Pancreas (tissue), 10 donors: ENCODE data around the gene VAMP2. TPM values are rescaled to one million over a fixed set of nuclear protein-coding genes. Genes with fewer than 3 reads are reported as not detected.
A peak's percentile ranks its signal among the peaks of the same experiment; 100 is the strongest.

Experiments
- ATAC-seq, 4 donors: fragments of 200-7000 bp; cut with Tn5 transposase; one replicate each; pipeline versions ENCODE4 v1.8.0 to v1.9.1; 2020; ENCODE audit warnings: mild to moderate bottlenecking in 4 of 4, moderate library complexity in 4 of 4
- DNase-seq, 6 donors: peaks; one replicate each; pipeline ENCODE4 v3.0.0-alpha.2; 2020
- FAIRE-seq: peaks from 2 replicates; lab custom pipeline; 2012; peaks lifted over from hg19 to GRCh38; lab: Jason Lieb, UNC
- H3K27ac ChIP-seq, 4 donors: fragments of 200-600 bp; sonication (generic); 1 replicate in 3 of 4; 2 replicates in 1 of 4; pipeline versions ENCODE4 v1.5.0 to v1.8.0; 2020
- H3K27me3 ChIP-seq, 4 donors: fragments of 200-600 bp; one replicate each; pipeline ENCODE4 v1.8.0; 2021
- H3K36me3 ChIP-seq, 3 donors: fragments of 200-600 bp; sonication (generic) in 1 of 3; one replicate each; pipeline versions ENCODE4 v1.5.0 to v1.8.0; 2020 to 2021
- H3K4me1 ChIP-seq, 3 donors: fragments of 200-600 bp; one replicate each; pipeline ENCODE4 v1.8.0; 2021
- H3K4me3 ChIP-seq, 4 donors: fragments of 200-600 bp; sonication (generic) in 2 of 4; one replicate each; pipeline versions ENCODE4 v1.5.0 to v1.8.0; 2020 to 2021
- H3K9me3 ChIP-seq, 4 donors: fragments of 200-600 bp; one replicate each; pipeline ENCODE4 v1.8.0; 2021
- CTCF ChIP-seq, 4 donors: fragments of 200-600 bp; sonication (generic) in 3 of 4; IDR thresholded peaks; one replicate each; pipeline versions ENCODE4 v1.5.0 to v1.8.0; 2021; ENCODE audit warnings: antibody characterized with exemption in 4 of 4
- WGBS, 2 donors: extraction: QIAGEN DNeasy Blood & Tissue Kit; methylation state at CpG; one replicate each; pipeline ENCODE4 v1.1.7; 2013; 5-methylcytosine and 5-hydroxymethylcytosine counted together
- intact Hi-C, 3 donors: fragments of 100-400 bp; cut with DNase I; formaldehyde crosslinking; loops; one replicate each; pipeline versions ENCODE4 v1.11.1 to v1.14.2; 2022
- polyA plus RNA-seq, 2 donors: library from polyadenylated mRNA; stranded (reverse); fragments of 200-250 nt; gene quantifications; one replicate each; pipeline ENCODE4 v1.2.3, GENCODE V29; 2013
- total RNA-seq, 6 donors: library from RNA; stranded (reverse); fragmentation: NEBNext Ultra II Directional in 4 of 6; extraction: Animal tissue kit (Norgen Biotek cat#: 25700) in 4 of 6; gene quantifications; one replicate each; pipeline versions ENCODE4 v1.2.1 to v1.2.4, GENCODE V29; 2021 to 2023
- donor health status: healthy with polysubstance abuse.
- donor health status: DM: no; HTN: no; CAD: no; lungs with moderate emphysema.
- donor health status: DM: no; HTN: no; CAD: no.
- donor health status: control.
- donor health status: control.
- donor health status: Bipolar disorder and iron deficiency.
- donor health status: DM: yes; HTN: yes; CAD: no.
- donor health status: DM: no; HTN: no; CAD: no.
- donor health status: DM: no; HTN: no; CAD: no.
- donor health status: DM: yes; HTN: yes; CAD: no.

VAMP2 gene
- total and polyA plus RNA-seq, 8 donors = 19.5 to 82.0 (median 30.0) TPM

GRCh38 chr17:8128125-8128784 is 34.5 kb downstream of the VAMP2 start:
- Histone ChIP-seq H3K4me3 (no peak overlapping the region), H3K27me3 (no peaks in the 10 kb centered on the region), H3K27ac (no peak overlapping the region), H3K36me3 (no peaks in the 10 kb centered on the region), H3K9me3 (no peaks in the 10 kb centered on the region), H3K4me1 (peaks cover 0 to 26% (median 5%) of the 10 kb centered on the region in 3 donors)
- FAIRE-seq (no peak), DNase-seq (no peak), ATAC-seq (no peak)
- WGBS, 2 donors = 65 to 69% methylated on average over 14 of the region's 14 CpGs
- TF ChIP-seq CTCF (IDR thresholded peaks at IDR 0.05) = no peak
- intact Hi-C loops = loop anchor here in 1 of 3 donors (5.0 to 10.0 kb wide), 2 partner anchors 34 to 57 kb away; partner anchors contain the start of gene VAMP2

GRCh38 chr17:8126491-8127066 is 36.2 kb downstream of the VAMP2 start:
- Histone ChIP-seq H3K4me1 (peaks cover 5 to 36% (median 14%) of the 10 kb centered on the region in 3 donors), H3K27ac (peak overlapping the region in 2 of 4 donors; percentile 42 to 46), H3K4me3 (peak overlapping the region; percentile 40 to 65 (median 53)), H3K27me3 (peaks cover 0 to 6% (median 0%) of the 10 kb centered on the region in 4 donors), H3K36me3 (no peaks in the 10 kb centered on the region), H3K9me3 (no peaks in the 10 kb centered on the region)
- 0% methylated on average over 34 to 45 of the region's 45 CpGs for WGBS, 2 donors
- intact Hi-C loops = loop anchor here in 1 of 3 donors (5.0 to 10.0 kb wide), 2 partner anchors 36 to 58 kb away; partner anchors contain the start of gene VAMP2
- no peak for TF ChIP-seq CTCF (IDR thresholded peaks at IDR 0.05)
- DNase-seq (peak in 4 of 6 donors; percentile 44 to 84 (median 70)), FAIRE-seq (no peak), ATAC-seq (peak; percentile 40 to 72 (median 56))

GRCh38 chr17:8125947-8126490 is 36.7 kb downstream of the VAMP2 start:
- H3K4me3 ChIP-seq = peak overlapping the region; percentile 40 to 65 (median 53)
- ATAC-seq (peak in 2 of 4 donors; percentile 1 to 3), DNase-seq (peak in 2 of 6 donors; percentile 60 to 84), FAIRE-seq (no peak)
- peak overlapping the region in 1 of 4 donors; percentile 46 for H3K27ac ChIP-seq
- intact Hi-C loops = loop anchor here in 1 of 3 donors (5.0 to 10.0 kb wide), 2 partner anchors 36 to 59 kb away; partner anchors contain the start of gene VAMP2
- no peak for TF ChIP-seq CTCF (IDR thresholded peaks at IDR 0.05)
- H3K4me1 ChIP-seq = peaks cover 9 to 41% (median 20%) of the 10 kb centered on the region in 3 donors
- H3K9me3 ChIP-seq = no peaks in the 10 kb centered on the region
- no peaks in the 10 kb centered on the region for H3K36me3 ChIP-seq
- 1% methylated on average over 34 to 35 of the region's 35 CpGs for WGBS, 2 donors
- peaks cover 0 to 6% (median 0%) of the 10 kb centered on the region in 4 donors for H3K27me3 ChIP-seq

GRCh38 chr17:8125154-8125946 is 37.4 kb downstream of the VAMP2 start:
- no peak for TF ChIP-seq CTCF (IDR thresholded peaks at IDR 0.05)
- Histone ChIP-seq H3K9me3 (no peaks in the 10 kb centered on the region), H3K27ac (peak overlapping the region in 1 of 4 donors; percentile 46), H3K4me3 (peak overlapping the region; percentile 40 to 65 (median 53)), H3K27me3 (peaks cover 0 to 6% (median 0%) of the 10 kb centered on the region in 4 donors), H3K36me3 (no peaks in the 10 kb centered on the region), H3K4me1 (peaks cover 11 to 44% (median 20%) of the 10 kb centered on the region in 3 donors)
- DNase-seq (peak; percentile 65 to 92 (median 87)), FAIRE-seq (no peak), ATAC-seq (peak; percentile 46 to 69 (median 60))
- WGBS, 2 donors = 2 to 4% methylated on average over 37 to 40 of the region's 40 CpGs
- intact Hi-C loops = loop anchor here in 1 of 3 donors (5.0 to 10.0 kb wide), 2 partner anchors 37 to 59 kb away; partner anchors contain the start of gene VAMP2
